HG03521 (cell line): ENCODE measurements around the gene ICOSLG.
"Not testable (repeated sequence)": the region's sequence is repeated elsewhere in the genome, so short reads cannot be mapped to it uniquely, and the experiment has no call there.

Source experiments
- ATAC-seq: cut with Tn5 transposase; IDR thresholded peaks from one replicate; pipeline ENCODE4 v1.9.1; 2021; ENCODE audit warnings: mild to moderate bottlenecking, moderate library complexity; ENCODE audit not compliant: unreplicated experiment

The ICOSLG gene

GRCh38 chr21:44227614-44228013, 13.1 kb downstream of the ICOSLG start:
- ATAC-seq = not testable (repeated sequence)

GRCh38 chr21:44225605-44226004, 15.1 kb downstream of the ICOSLG start:
- ATAC-seq = not testable (repeated sequence)

- ATAC-seq = not testable (repeated sequence)
Observed at GRCh38 chr21:44223334-44223733, 17.4 kb downstream of the ICOSLG start.

GRCh38 chr21:44220674-44221073, 20.1 kb downstream of the ICOSLG start:
- not testable (repeated sequence) for ATAC-seq

- ATAC-seq = not testable (repeated sequence)
Observed at GRCh38 chr21:44218461-44218860, 22.3 kb downstream of the ICOSLG start.

- ATAC-seq = not testable (repeated sequence)
Observed at GRCh38 chr21:44211978-44212377, 28.8 kb downstream of the ICOSLG start.

GRCh38 chr21:44211574-44211973, 29.2 kb downstream of the ICOSLG start:
- ATAC-seq = not testable (repeated sequence)

- not testable (repeated sequence) for ATAC-seq
Observed at GRCh38 chr21:44207860-44208646, 32.7 kb downstream of the ICOSLG start.

GRCh38 chr21:44206698-44207676, 33.8 kb downstream of the ICOSLG start:
- peak; percentile 54 for ATAC-seq

- ATAC-seq = not testable (repeated sequence)
Observed at GRCh38 chr21:44206187-44206586, 34.6 kb downstream of the ICOSLG start.

- not testable (repeated sequence) for ATAC-seq
Observed at GRCh38 chr21:44202590-44203299, 38.0 kb downstream of the ICOSLG start.

- not testable (repeated sequence) for ATAC-seq
Observed at GRCh38 chr21:44199997-44200396, 40.7 kb downstream of the ICOSLG start.

- ATAC-seq = no peak
Observed at GRCh38 chr21:44199448-44199847, 41.3 kb downstream of the ICOSLG start.

GRCh38 chr21:44197156-44197516, 43.6 kb downstream of the ICOSLG start:
- not testable (repeated sequence) for ATAC-seq

GRCh38 chr21:44196212-44197155, 44.3 kb downstream of the ICOSLG start:
- ATAC-seq = not testable (repeated sequence)

- ATAC-seq = not testable (repeated sequence)
Observed at GRCh38 chr21:44194888-44195287, 45.9 kb downstream of the ICOSLG start.

- ATAC-seq = not testable (repeated sequence)
Observed at GRCh38 chr21:44194451-44194850, 46.3 kb downstream of the ICOSLG start.

GRCh38 chr21:44193108-44193507, 47.6 kb downstream of the ICOSLG start:
- not testable (repeated sequence) for ATAC-seq

GRCh38 chr21:44190349-44191271, 50.1 kb downstream of the ICOSLG start:
- ATAC-seq = not testable (repeated sequence)
